Mesothelial cell of epicardium (in vitro differentiated cells): Measurements from ENCODE around the gene LRRC1. TPM values are rescaled to one million over a fixed set of nuclear protein-coding genes. Genes with fewer than 3 reads are reported as not detected.

ENCODE experiments used
- DNase-seq, 2 experiments: peaks; one replicate each; pipeline ENCODE4 v3.0.0; 2021; ENCODE audit warnings: low spot score in 2 of 2; ENCODE audit not compliant: unreplicated experiment in 2 of 2
- H3K27ac Mint-ChIP-seq: 2 replicates; pipeline ENCODE4 v1.8.0; 2021; ENCODE audit warnings: mixed read lengths
- H3K27me3 Mint-ChIP-seq: 2 replicates; pipeline ENCODE4 v1.8.0; 2021; ENCODE audit warnings: low read depth, mixed read lengths
- H3K36me3 Mint-ChIP-seq: 2 replicates; pipeline ENCODE4 v1.8.0; 2021; ENCODE audit warnings: mixed read lengths
- H3K4me1 Mint-ChIP-seq: 2 replicates; pipeline ENCODE4 v1.8.0; 2021; ENCODE audit warnings: mixed read lengths
- H3K4me3 Mint-ChIP-seq: 2 replicates; pipeline ENCODE4 v1.8.0; 2021; ENCODE audit warnings: mild to moderate bottlenecking, moderate library complexity, mixed read lengths
- H3K9me3 Mint-ChIP-seq: 2 replicates; pipeline ENCODE4 v1.8.0; 2021; ENCODE audit warnings: mixed read lengths
- total RNA-seq: library from RNA; stranded (reverse); gene quantifications from 3 replicates; pipeline ENCODE4 v1.2.1, GENCODE V29; 2021
- TF ChIP-seq, protein P1 (sequence below): fragments of 200-600 bp; sonication (generic); IDR thresholded peaks from one replicate; pipeline ENCODE4 v1.5.0; 2021; ENCODE audit warnings: antibody characterized with exemption; ENCODE audit not compliant: unreplicated experiment

The LRRC1 gene
- total RNA-seq, 1 donor from 2014 or later, result 30.4 TPM

DNA sequence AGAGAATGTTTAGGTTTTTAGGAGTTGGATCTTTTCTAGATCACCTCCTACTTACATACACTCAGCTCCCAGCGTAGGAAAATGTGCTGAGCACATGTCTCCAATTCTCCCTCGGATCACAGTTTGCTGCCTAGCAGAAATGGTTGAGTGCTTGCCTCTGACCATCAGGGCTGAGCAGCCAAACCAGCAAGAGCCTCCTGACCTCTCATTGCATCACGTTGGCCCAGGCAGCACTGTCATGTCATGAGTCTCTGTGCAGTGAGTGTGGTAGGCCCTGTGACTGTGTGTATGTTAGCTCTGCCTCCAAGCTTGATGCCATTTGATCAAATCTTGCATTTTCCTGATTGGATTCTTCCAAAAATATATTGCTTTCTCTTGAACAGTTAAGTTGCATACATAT, 112.0 kb downstream of the LRRC1 start:
- no peaks in the 10 kb centered on the region for H3K27me3 Mint-ChIP-seq
- TF ChIP-seq, protein P1, sequence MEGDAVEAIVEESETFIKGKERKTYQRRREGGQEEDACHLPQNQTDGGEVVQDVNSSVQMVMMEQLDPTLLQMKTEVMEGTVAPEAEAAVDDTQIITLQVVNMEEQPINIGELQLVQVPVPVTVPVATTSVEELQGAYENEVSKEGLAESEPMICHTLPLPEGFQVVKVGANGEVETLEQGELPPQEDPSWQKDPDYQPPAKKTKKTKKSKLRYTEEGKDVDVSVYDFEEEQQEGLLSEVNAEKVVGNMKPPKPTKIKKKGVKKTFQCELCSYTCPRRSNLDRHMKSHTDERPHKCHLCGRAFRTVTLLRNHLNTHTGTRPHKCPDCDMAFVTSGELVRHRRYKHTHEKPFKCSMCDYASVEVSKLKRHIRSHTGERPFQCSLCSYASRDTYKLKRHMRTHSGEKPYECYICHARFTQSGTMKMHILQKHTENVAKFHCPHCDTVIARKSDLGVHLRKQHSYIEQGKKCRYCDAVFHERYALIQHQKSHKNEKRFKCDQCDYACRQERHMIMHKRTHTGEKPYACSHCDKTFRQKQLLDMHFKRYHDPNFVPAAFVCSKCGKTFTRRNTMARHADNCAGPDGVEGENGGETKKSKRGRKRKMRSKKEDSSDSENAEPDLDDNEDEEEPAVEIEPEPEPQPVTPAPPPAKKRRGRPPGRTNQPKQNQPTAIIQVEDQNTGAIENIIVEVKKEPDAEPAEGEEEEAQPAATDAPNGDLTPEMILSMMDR, result no peak
- no peak overlapping the region for H3K4me3 Mint-ChIP-seq
- H3K4me1 Mint-ChIP-seq, result no peaks in the 10 kb centered on the region
- H3K36me3 Mint-ChIP-seq, result peaks cover 27% of the 10 kb centered on the region
- no peak for DNase-seq
- H3K27ac Mint-ChIP-seq, result no peak overlapping the region
- H3K9me3 Mint-ChIP-seq, result no peaks in the 10 kb centered on the region

DNA sequence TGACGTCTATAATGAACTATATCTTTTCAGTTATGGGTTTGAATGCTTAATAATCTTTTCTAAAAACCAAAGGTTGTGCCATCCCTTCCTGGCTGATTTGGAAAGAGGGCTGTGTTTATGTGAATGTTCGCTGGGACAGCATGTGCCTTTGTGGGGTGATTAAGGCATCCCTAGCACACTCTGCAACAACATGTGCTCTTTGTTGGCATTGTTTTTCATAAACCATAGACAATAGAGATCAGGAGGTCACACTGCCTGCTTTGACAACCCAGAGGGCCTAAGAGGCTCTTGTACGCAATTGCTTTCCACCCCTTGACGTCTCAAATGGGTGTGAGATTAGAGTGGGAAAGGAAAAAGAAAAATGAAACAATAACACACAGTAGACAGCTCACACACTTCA, 116.0 kb downstream of the LRRC1 start:
- Mint-ChIP-seq H3K27me3 (no peaks in the 10 kb centered on the region), H3K4me1 (peaks cover 9% of the 10 kb centered on the region), H3K4me3 (no peak overlapping the region), H3K27ac (no peak overlapping the region), H3K9me3 (no peaks in the 10 kb centered on the region), H3K36me3 (peaks cover 19% of the 10 kb centered on the region)
- DNase-seq, result no peak
- TF ChIP-seq, protein P1, result no peak

DNA sequence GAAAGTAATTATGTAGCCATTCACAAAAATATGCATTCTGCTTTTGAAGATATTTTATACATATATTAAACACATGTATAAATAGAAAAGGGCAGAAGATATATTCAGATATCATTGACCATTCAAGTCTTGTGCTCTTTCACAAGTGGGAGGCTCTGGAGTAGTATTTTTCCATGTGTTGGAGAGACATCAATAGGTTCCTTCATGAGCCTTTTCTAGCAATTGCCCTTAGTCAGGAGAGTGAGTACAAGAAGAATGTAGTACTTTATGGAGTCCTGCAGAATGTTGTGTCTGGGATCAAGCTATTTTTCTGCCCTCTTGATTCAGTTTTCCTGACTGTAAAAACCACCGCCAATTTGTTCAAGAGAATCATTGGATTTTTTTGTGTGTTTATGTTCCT, 117.9 kb downstream of the LRRC1 start:
- no peak for DNase-seq
- TF ChIP-seq, protein P1, result no peak
- no peak overlapping the region for H3K27ac Mint-ChIP-seq
- H3K27me3 Mint-ChIP-seq, result no peaks in the 10 kb centered on the region
- peaks cover 13% of the 10 kb centered on the region for H3K36me3 Mint-ChIP-seq
- H3K4me1 Mint-ChIP-seq, result peaks cover 14% of the 10 kb centered on the region
- H3K9me3 Mint-ChIP-seq, result no peaks in the 10 kb centered on the region
- no peak overlapping the region for H3K4me3 Mint-ChIP-seq

DNA sequence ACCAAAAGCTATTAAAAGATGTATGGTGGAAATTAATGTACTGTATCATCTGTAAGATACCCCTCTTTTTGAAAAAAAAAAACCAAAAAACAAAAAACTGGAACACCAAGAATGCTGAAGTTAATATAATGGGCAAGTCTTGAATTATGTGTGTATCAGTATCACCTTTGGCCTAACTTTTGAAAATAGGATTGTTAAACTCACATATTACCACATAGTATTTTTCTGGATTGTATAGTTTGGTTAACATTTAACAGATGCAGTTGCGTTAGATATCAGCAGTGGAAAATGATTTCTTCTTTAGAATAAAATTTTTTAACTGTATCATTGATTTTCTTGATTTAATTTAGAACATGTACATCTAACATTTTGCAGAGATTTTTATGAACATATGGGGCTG, 118.5 kb downstream of the LRRC1 start:
- Mint-ChIP-seq H3K9me3 (no peaks in the 10 kb centered on the region), H3K4me3 (no peak overlapping the region), H3K4me1 (peaks cover 14% of the 10 kb centered on the region), H3K36me3 (peaks cover 13% of the 10 kb centered on the region), H3K27me3 (no peaks in the 10 kb centered on the region), H3K27ac (no peak overlapping the region)
- DNase-seq, result no peak
- TF ChIP-seq, protein P1, result no peak

DNA sequence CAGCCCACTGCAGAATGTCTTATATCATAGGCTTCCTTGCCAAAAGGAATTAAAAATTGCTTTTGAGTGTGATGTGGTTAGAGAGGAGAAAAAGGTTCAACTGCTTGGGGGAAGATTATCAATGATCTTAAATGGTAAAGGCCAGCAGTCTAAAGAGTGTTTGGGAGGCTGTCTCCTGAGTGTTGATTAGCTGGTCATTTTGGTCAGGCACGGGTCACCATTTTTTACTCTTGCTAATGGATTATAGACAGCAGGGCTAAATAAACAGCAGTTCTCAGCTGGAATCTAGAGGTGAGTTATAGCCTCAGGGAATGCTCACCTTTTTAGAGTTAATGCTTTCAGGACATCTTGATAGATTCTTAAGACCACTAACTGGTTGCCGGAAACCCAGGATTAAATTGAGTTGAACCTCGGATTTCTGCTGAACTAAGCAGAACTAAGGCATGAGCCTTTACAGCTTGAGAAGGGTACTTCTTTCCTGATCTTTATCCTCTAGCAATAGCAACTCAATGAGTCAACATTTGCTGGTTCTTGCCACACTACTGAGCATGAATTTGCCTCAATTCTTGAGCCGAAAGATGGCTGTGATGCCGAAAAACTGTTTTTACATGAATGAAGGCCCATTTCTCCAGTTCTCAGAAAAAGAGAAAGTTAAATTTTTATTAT, 120.4 kb downstream of the LRRC1 start:
- H3K36me3 Mint-ChIP-seq, result peaks cover 14% of the 10 kb centered on the region
- no peaks in the 10 kb centered on the region for H3K27me3 Mint-ChIP-seq
- TF ChIP-seq, protein P1, result no peak
- no peak overlapping the region for H3K4me3 Mint-ChIP-seq
- peaks cover 20% of the 10 kb centered on the region for H3K4me1 Mint-ChIP-seq
- H3K9me3 Mint-ChIP-seq, result no peaks in the 10 kb centered on the region
- DNase-seq, result no peak
- H3K27ac Mint-ChIP-seq, result peak overlapping the region; percentile 3
